ENCODE measurements around the gene KIAA1958. TPM values are rescaled to one million over a fixed set of nuclear protein-coding genes. Genes with fewer than 3 reads are reported as not detected.

The KIAA1958 gene
- total and polyA plus RNA-seq, 2 experiments from 2014 or later, result 9.9 to 20.1 TPM

GRCh38 chr9:112500842-112501241, 14.2 kb downstream of the KIAA1958 start:
- H3K36me3 ChIP-seq, result no peaks in the 10 kb centered on the region
- H3K27me3 ChIP-seq, result no peaks in the 10 kb centered on the region
- DNase-seq (ENCODE audit: low read depth in 1 of 2, low spot score in 1 of 2), result no peak
- no peak overlapping the region for H3K4me3 ChIP-seq
- H3K4me1 ChIP-seq (ENCODE audit: low read depth), result peaks cover 10% of the 10 kb centered on the region
- no peak overlapping the region for H3K27ac ChIP-seq
- TF ChIP-seq CTCF (IDR thresholded peaks at IDR 0.05; ENCODE audit: low read depth, low read length), result no peak
- H3K9me3 ChIP-seq (ENCODE audit: low read depth), result no peaks in the 10 kb centered on the region

- H3K36me3 ChIP-seq, result no peaks in the 10 kb centered on the region
- H3K9me3 ChIP-seq (ENCODE audit: low read depth), result no peaks in the 10 kb centered on the region
- H3K4me1 ChIP-seq (ENCODE audit: low read depth), result peaks cover 10% of the 10 kb centered on the region
- H3K4me3 ChIP-seq, result no peak overlapping the region
- no peak for TF ChIP-seq CTCF (IDR thresholded peaks at IDR 0.05; ENCODE audit: low read depth, low read length)
- no peaks in the 10 kb centered on the region for H3K27me3 ChIP-seq
- H3K27ac ChIP-seq, result no peak overlapping the region
- DNase-seq (ENCODE audit: low read depth in 1 of 2, low spot score in 1 of 2), result no peak
Measured at GRCh38 chr9:112501287-112501686, 14.7 kb downstream of the KIAA1958 start.

- DNase-seq (ENCODE audit: low read depth in 1 of 2, low spot score in 1 of 2), result no peak
- H3K9me3 ChIP-seq (ENCODE audit: low read depth), result no peaks in the 10 kb centered on the region
- H3K27ac ChIP-seq, result no peak overlapping the region
- TF ChIP-seq CTCF (IDR thresholded peaks at IDR 0.05; ENCODE audit: low read depth, low read length), result no peak
- H3K36me3 ChIP-seq, result no peaks in the 10 kb centered on the region
- H3K4me1 ChIP-seq (ENCODE audit: low read depth), result peaks cover 4% of the 10 kb centered on the region
- H3K4me3 ChIP-seq, result no peak overlapping the region
- no peaks in the 10 kb centered on the region for H3K27me3 ChIP-seq
Measured at GRCh38 chr9:112502175-112502946, 15.7 kb downstream of the KIAA1958 start.

GRCh38 chr9:112503170-112503569, 16.5 kb downstream of the KIAA1958 start:
- Histone ChIP-seq H3K36me3 (no peaks in the 10 kb centered on the region), H3K27me3 (no peaks in the 10 kb centered on the region), H3K9me3 (ENCODE audit: low read depth) (no peaks in the 10 kb centered on the region), H3K4me3 (no peak overlapping the region), H3K27ac (no peak overlapping the region), H3K4me1 (ENCODE audit: low read depth) (no peaks in the 10 kb centered on the region)
- TF ChIP-seq CTCF (IDR thresholded peaks at IDR 0.05; ENCODE audit: low read depth, low read length), result no peak
- no peak for DNase-seq (ENCODE audit: low read depth in 1 of 2, low spot score in 1 of 2)

GRCh38 chr9:112505086-112505485, 18.5 kb downstream of the KIAA1958 start:
- DNase-seq (ENCODE audit: low read depth in 1 of 2, low spot score in 1 of 2), result no peak
- TF ChIP-seq CTCF (IDR thresholded peaks at IDR 0.05; ENCODE audit: low read depth, low read length), result no peak

More at GRCh38 chr9:112505086-112505485, 18.5 kb downstream of the KIAA1958 start:
- Histone ChIP-seq H3K4me3 (no peak overlapping the region), H3K27ac (no peak overlapping the region), H3K9me3 (ENCODE audit: low read depth) (no peaks in the 10 kb centered on the region), H3K27me3 (no peaks in the 10 kb centered on the region), H3K36me3 (no peaks in the 10 kb centered on the region), H3K4me1 (ENCODE audit: low read depth) (no peaks in the 10 kb centered on the region)

All from cardiac muscle cell (in vitro differentiated cells and primary cell).